ENCODE measurements around the gene AK1. TPM values are rescaled to one million over a fixed set of nuclear protein-coding genes. Genes with fewer than 3 reads are reported as not detected.

The AK1 gene
- total RNA-seq, 1 experiment from 2014 or later = 75.9 TPM

DNA sequence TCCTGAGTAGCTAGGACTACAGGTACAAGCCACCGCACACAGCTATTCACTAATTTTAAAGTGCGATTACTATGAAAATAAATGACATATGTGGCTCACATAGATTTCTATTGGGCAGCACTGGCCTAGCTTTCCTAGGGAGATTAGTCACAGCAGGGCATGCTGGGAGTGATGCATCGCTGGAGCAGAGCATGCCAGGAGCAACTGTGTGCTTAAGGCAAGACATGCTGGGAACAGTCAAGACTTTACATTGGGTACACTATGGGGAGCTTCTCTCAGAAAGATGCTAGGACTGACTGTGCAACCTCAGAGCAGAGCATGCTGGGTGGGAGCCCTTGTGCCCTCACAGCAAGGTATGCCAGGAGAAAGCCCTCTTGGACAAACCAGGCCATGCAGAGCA, 12.6 kb upstream of the AK1 start:
- H3K4me1 Mint-ChIP-seq (ENCODE audit: insufficient read depth, unreplicated experiment) = peaks cover 6% of the 10 kb centered on the region
- ChIA-PET CTCF (interaction anchor here (0.9 kb wide), 1 partner anchor 20 kb away, joined by 3 read pairs; no protein-coding TSS in a partner anchor), POLR2A (interaction anchor here (0.8 to 2.4 kb wide), 3 partner anchors 9 to 12 kb away, joined by 3 to 10 read pairs (median 3); partner anchors contain the start of gene ST6GALNAC6)
- peaks cover 36% of the 10 kb centered on the region for H3K36me3 Mint-ChIP-seq (ENCODE audit: insufficient read depth, unreplicated experiment)
- H3K4me3 Mint-ChIP-seq (ENCODE audit: unreplicated experiment) = no peak overlapping the region
- intact Hi-C loops (cut with micrococcal nuclease) = no loop called here
- no peak for DNase-seq (ENCODE audit: unreplicated experiment)
- H3K9me3 Mint-ChIP-seq (ENCODE audit: unreplicated experiment) = no peaks in the 10 kb centered on the region
- no TSS peak for BruUV-seq (replicated peaks)
- TF ChIP-seq, protein P1, sequence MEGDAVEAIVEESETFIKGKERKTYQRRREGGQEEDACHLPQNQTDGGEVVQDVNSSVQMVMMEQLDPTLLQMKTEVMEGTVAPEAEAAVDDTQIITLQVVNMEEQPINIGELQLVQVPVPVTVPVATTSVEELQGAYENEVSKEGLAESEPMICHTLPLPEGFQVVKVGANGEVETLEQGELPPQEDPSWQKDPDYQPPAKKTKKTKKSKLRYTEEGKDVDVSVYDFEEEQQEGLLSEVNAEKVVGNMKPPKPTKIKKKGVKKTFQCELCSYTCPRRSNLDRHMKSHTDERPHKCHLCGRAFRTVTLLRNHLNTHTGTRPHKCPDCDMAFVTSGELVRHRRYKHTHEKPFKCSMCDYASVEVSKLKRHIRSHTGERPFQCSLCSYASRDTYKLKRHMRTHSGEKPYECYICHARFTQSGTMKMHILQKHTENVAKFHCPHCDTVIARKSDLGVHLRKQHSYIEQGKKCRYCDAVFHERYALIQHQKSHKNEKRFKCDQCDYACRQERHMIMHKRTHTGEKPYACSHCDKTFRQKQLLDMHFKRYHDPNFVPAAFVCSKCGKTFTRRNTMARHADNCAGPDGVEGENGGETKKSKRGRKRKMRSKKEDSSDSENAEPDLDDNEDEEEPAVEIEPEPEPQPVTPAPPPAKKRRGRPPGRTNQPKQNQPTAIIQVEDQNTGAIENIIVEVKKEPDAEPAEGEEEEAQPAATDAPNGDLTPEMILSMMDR (IDR thresholded peaks at IDR 0.05; ENCODE audit: unreplicated experiment) = no peak
- H3K27ac Mint-ChIP-seq (ENCODE audit: low read depth, unreplicated experiment) = no peak overlapping the region
- no peaks in the 10 kb centered on the region for H3K27me3 Mint-ChIP-seq (ENCODE audit: insufficient read depth, unreplicated experiment)

DNA sequence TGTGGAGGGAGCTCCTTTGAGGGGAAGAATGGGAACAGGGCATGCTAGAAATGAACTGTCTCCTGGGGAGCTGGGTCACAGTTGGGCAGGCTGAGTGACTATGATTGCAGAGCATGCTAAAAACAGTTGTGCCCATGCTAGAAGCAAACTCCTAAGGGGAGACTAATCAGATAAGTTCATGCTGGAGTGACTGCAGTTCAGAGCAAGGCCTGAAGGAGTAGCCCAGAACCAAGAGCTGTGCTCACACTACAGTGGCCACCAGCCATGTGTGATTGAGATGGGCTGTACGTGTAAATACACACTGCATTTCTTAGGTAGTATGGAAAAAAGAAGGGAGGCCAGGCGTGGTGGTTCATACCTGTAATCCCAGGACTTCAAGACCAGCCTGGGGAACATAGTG, 10.3 kb upstream of the AK1 start:
- POLR2A ChIA-PET = interaction anchor here (0.6 kb wide), 1 partner anchor 439 kb away, joined by 3 read pairs; no protein-coding TSS in a partner anchor
- intact Hi-C loops (cut with micrococcal nuclease) = no loop called here
- H3K27me3 Mint-ChIP-seq (ENCODE audit: insufficient read depth, unreplicated experiment) = no peaks in the 10 kb centered on the region
- no peak overlapping the region for H3K4me3 Mint-ChIP-seq (ENCODE audit: unreplicated experiment)
- peaks cover 6% of the 10 kb centered on the region for H3K4me1 Mint-ChIP-seq (ENCODE audit: insufficient read depth, unreplicated experiment)
- H3K9me3 Mint-ChIP-seq (ENCODE audit: unreplicated experiment) = no peaks in the 10 kb centered on the region
- H3K36me3 Mint-ChIP-seq (ENCODE audit: insufficient read depth, unreplicated experiment) = peaks cover 20% of the 10 kb centered on the region
- DNase-seq (ENCODE audit: unreplicated experiment) = no peak
- H3K27ac Mint-ChIP-seq (ENCODE audit: low read depth, unreplicated experiment) = no peak overlapping the region
- no TSS peak for BruUV-seq (replicated peaks)
- CTCF ChIA-PET = interaction anchor here (0.6 to 1.6 kb wide), 3 partner anchors 19 to 141 kb away, joined by 3 to 4 read pairs (median 4); no protein-coding TSS in a partner anchor
- TF ChIP-seq, protein P1 (IDR thresholded peaks at IDR 0.05; ENCODE audit: unreplicated experiment) = no peak

- Mint-ChIP-seq H3K27me3 (ENCODE audit: insufficient read depth, unreplicated experiment) (no peaks in the 10 kb centered on the region), H3K9me3 (ENCODE audit: unreplicated experiment) (no peaks in the 10 kb centered on the region), H3K36me3 (ENCODE audit: insufficient read depth, unreplicated experiment) (peaks cover 15% of the 10 kb centered on the region), H3K4me3 (ENCODE audit: unreplicated experiment) (no peak overlapping the region), H3K27ac (ENCODE audit: low read depth, unreplicated experiment) (no peak overlapping the region), H3K4me1 (ENCODE audit: insufficient read depth, unreplicated experiment) (peaks cover 4% of the 10 kb centered on the region)
- no TSS peak for BruUV-seq (replicated peaks)
- ChIA-PET CTCF (interaction anchor here (0.6 kb wide), 1 partner anchor 115 kb away, joined by 4 read pairs; no protein-coding TSS in a partner anchor), POLR2A (interaction anchor here (0.6 to 1.0 kb wide), 2 partner anchors 31 to 101 kb away, joined by 3 read pairs; partner anchors contain the start of gene CDK9)
- TF ChIP-seq, protein P1 (IDR thresholded peaks at IDR 0.05; ENCODE audit: unreplicated experiment) = no peak
- intact Hi-C loops (cut with micrococcal nuclease) = no loop called here
- DNase-seq (ENCODE audit: unreplicated experiment) = no peak
These were observed 9.0 kb upstream of the AK1 start for GRCh38 chr9:127886401-127886972.

GRCh38 chr9:127885508-127886281, 8.2 kb upstream of the AK1 start:
- H3K27me3 Mint-ChIP-seq (ENCODE audit: insufficient read depth, unreplicated experiment) = no peaks in the 10 kb centered on the region
- BruUV-seq (replicated peaks) = no TSS peak
- no peak for DNase-seq (ENCODE audit: unreplicated experiment)
- ChIA-PET CTCF (interaction anchor here (0.7 to 1.6 kb wide), 3 partner anchors 21 to 156 kb away, joined by 3 read pairs; no protein-coding TSS in a partner anchor), POLR2A (interaction anchor here (0.7 to 1.3 kb wide), 3 partner anchors 30 to 100 kb away, joined by 3 read pairs; partner anchors contain the start of gene CDK9)
- no peaks in the 10 kb centered on the region for H3K9me3 Mint-ChIP-seq (ENCODE audit: unreplicated experiment)
- no peaks in the 10 kb centered on the region for H3K4me1 Mint-ChIP-seq (ENCODE audit: insufficient read depth, unreplicated experiment)
- no peak overlapping the region for H3K4me3 Mint-ChIP-seq (ENCODE audit: unreplicated experiment)
- H3K36me3 Mint-ChIP-seq (ENCODE audit: insufficient read depth, unreplicated experiment) = peaks cover 15% of the 10 kb centered on the region
- TF ChIP-seq, protein P1 (IDR thresholded peaks at IDR 0.05; ENCODE audit: unreplicated experiment) = no peak
- no peak overlapping the region for H3K27ac Mint-ChIP-seq (ENCODE audit: low read depth, unreplicated experiment)
- intact Hi-C loops (cut with micrococcal nuclease) = no loop called here
